Endothelial cell of umbilical vein (primary cell): ENCODE data around the gene ITIH6. TPM values are rescaled to one million over a fixed set of nuclear protein-coding genes. Genes with fewer than 3 reads are reported as not detected.

Experiments used
- BruUV-seq: library from RNA; stranded (reverse); fragments of 400-500 nt; replicated peaks from 2 replicates; lab custom pipeline; 2021; lab: Mats Ljungman, UMichigan
- CTCF ChIA-PET: fragments of 300-600, 350-600 bp; sonication (Branson Sonifier 250); formaldehyde crosslinking; loops from one replicate; lab custom pipeline; 2021; ENCODE audit warnings: antibody characterized with exemption, inconsistent platforms; lab: Charles Lee
- POLR2A ChIA-PET: fragments of 300-600, 350-600 bp; sonication (Branson Sonifier 250); formaldehyde crosslinking; loops from one replicate; lab custom pipeline; 2021; ENCODE audit warnings: antibody characterized with exemption, inconsistent platforms; lab: Charles Lee
- DNase-seq: peaks from one replicate; pipeline ENCODE4 v3.0.0-alpha.2; 2011; ENCODE audit warnings: low read depth, low spot score
- FAIRE-seq: peaks from 2 replicates; lab custom pipeline; 2011; peaks lifted over from hg19 to GRCh38; lab: Jason Lieb, UNC
- H2AFZ ChIP-seq: 2 replicates; pipeline ENCODE4 v1.6.0; 2012; ENCODE audit warnings: low read depth, low read length, control low read depth, inconsistent platforms
- H3K27ac ChIP-seq: 2 replicates; pipeline ENCODE4 v1.5.1; 2011; ENCODE audit warnings: low read depth, mild to moderate bottlenecking, control low read depth, low read length, moderate library complexity; ENCODE audit not compliant: insufficient read depth
- H3K27me3 ChIP-seq, 2 experiments: 2 replicates each; pipeline versions ENCODE4 v1.6.0 to v1.6.1; 2011; ENCODE audit warnings: low read length in 2 of 2, mixed read lengths in 1 of 2; ENCODE audit not compliant: control insufficient read depth in 2 of 2, insufficient read depth in 2 of 2
- H3K36me3 ChIP-seq, 2 experiments: 2 replicates in 1 of 2; 3 replicates in 1 of 2; pipeline ENCODE4 v1.5.1; 2011; ENCODE audit warnings: low read length in 2 of 2, mild to moderate bottlenecking in 1 of 2, moderate library complexity in 1 of 2; ENCODE audit not compliant: control insufficient read depth in 2 of 2, insufficient read depth in 2 of 2; ENCODE audit errors: extremely low read depth in 1 of 2
- H3K4me1 ChIP-seq: 3 replicates; pipeline ENCODE4 v1.5.1; 2011; ENCODE audit warnings: mild to moderate bottlenecking, low read length; ENCODE audit not compliant: control insufficient read depth, insufficient read depth; ENCODE audit errors: extremely low read depth
- H3K4me2 ChIP-seq: 2 replicates; pipeline ENCODE4 v1.6.1; 2011; ENCODE audit warnings: low read length, control low read depth, mixed read lengths; ENCODE audit not compliant: insufficient read depth
- H3K4me3 ChIP-seq, 3 experiments: fragments of 200-600 bp in 1 of 3; sonication (generic), shearing (Covaris generic) in 1 of 3; replicated peaks in 1 of 3; 2 replicates each; pipeline ENCODE4 v1.5.1; 2011 to 2016; ENCODE audit warnings: control low read depth in 3 of 3, low read length in 3 of 3, mild to moderate bottlenecking in 2 of 3, inconsistent platforms in 1 of 3, low read depth in 1 of 3, moderate library complexity in 1 of 3; ENCODE audit not compliant: insufficient read depth in 1 of 3
- H3K79me2 ChIP-seq: 2 replicates; pipeline ENCODE4 v1.6.0; 2012; ENCODE audit warnings: low read length, inconsistent platforms; ENCODE audit not compliant: control insufficient read depth, insufficient read depth
- H3K9ac ChIP-seq: replicated peaks from 2 replicates; pipeline ENCODE3; 2011; ENCODE audit warnings: low read length, control low read depth; ENCODE audit not compliant: insufficient read depth; ENCODE audit errors: extremely low read depth
- H3K9me1 ChIP-seq: replicated peaks from 3 replicates; pipeline ENCODE4 v1.6.0; 2011; ENCODE audit warnings: mild to moderate bottlenecking, low read length; ENCODE audit not compliant: control insufficient read depth, insufficient read depth; ENCODE audit errors: extremely low read depth
- H3K9me3 ChIP-seq: replicated peaks from 2 replicates; pipeline ENCODE4 v1.5.1; 2012; ENCODE audit warnings: low read length, inconsistent platforms; ENCODE audit not compliant: control insufficient read depth, insufficient read depth
- H4K20me1 ChIP-seq: replicated peaks from 2 replicates; pipeline ENCODE3; 2011; ENCODE audit warnings: mild to moderate bottlenecking, low read length; ENCODE audit not compliant: control insufficient read depth, insufficient read depth; ENCODE audit errors: extremely low read depth
- EZH2 ChIP-seq: IDR thresholded peaks from 2 replicates; pipeline ENCODE4 v1.6.1; 2012; ENCODE audit warnings: borderline replicate concordance, low read depth, mild to moderate bottlenecking, moderate library complexity, low read length, inconsistent platforms; ENCODE audit not compliant: severe bottlenecking
- GATA2 ChIP-seq: IDR thresholded peaks from 2 replicates; pipeline ENCODE4 v1.7.0; 2011; ENCODE audit warnings: low read depth, mild to moderate bottlenecking, moderate library complexity, mixed read lengths, low read length; ENCODE audit not compliant: insufficient read length, insufficient read depth
- JUN ChIP-seq: IDR thresholded peaks from 2 replicates; pipeline ENCODE4 v1.6.1; 2011; ENCODE audit warnings: borderline replicate concordance, low read depth; ENCODE audit not compliant: insufficient read length, insufficient read depth
- MYC ChIP-seq: IDR thresholded peaks from one replicate; pipeline ENCODE4 v1.6.1; 2011; ENCODE audit warnings: mild to moderate bottlenecking, low read depth, low read length
- POLR2A ChIP-seq: IDR thresholded peaks from 2 replicates; pipeline ENCODE4 v1.6.1; 2012; ENCODE audit warnings: low read depth, mild to moderate bottlenecking, control low read depth, low read length
- POLR2AphosphoS5 ChIP-seq: IDR thresholded peaks from 2 replicates; pipeline ENCODE4 v1.6.1; 2012; ENCODE audit warnings: low read depth, mild to moderate bottlenecking, control low read depth, low read length, moderate library complexity; ENCODE audit not compliant: insufficient read depth
- dilution Hi-C: fragments of 300-500 bp; cut with MboI; formaldehyde crosslinking; loops from one replicate; pipeline ENCODE4 v1.15.0; 2019; ENCODE audit warnings: low sequenced_read_pairs; ENCODE audit not compliant: extremely low pct_ligation_motif_present
- intact Hi-C: fragments of 100-400 bp; cut with micrococcal nuclease; formaldehyde crosslinking; loops from one replicate; pipeline ENCODE4 v1.10.0; 2022
- polyA plus RNA-seq, 4 experiments: library from polyadenylated mRNA; depleted of rRNA in 3 of 4; stranded (reverse) in 3 of 4; unstranded in 1 of 4; fragments of >200 nt; gene quantifications; 2 replicates each; pipeline versions ENCODE4 v1.2.1 to v1.2.3, GENCODE V29; 2011 to 2012; ENCODE audit warnings: missing spikeins in 1 of 4
- total RNA-seq: library from RNA; stranded (reverse); gene quantifications from 2 replicates; pipeline ENCODE4 v1.2.3, GENCODE V29; 2021
- TF ChIP-seq, protein P1 (sequence below): IDR thresholded peaks from 2 replicates; pipeline ENCODE4 v1.6.1; 2011; ENCODE audit not compliant: insufficient read depth, insufficient read length
- TF ChIP-seq, protein P2 (sequence below), 2 donors: IDR thresholded peaks; 1 replicate in 1 of 2; 2 replicates in 1 of 2; pipeline ENCODE4 v1.5.1; 2011; ENCODE audit warnings: low read length in 2 of 2, mild to moderate bottlenecking in 2 of 2, moderate library complexity in 2 of 2, control low read depth in 1 of 2, inconsistent platforms in 1 of 2, low read depth in 1 of 2; ENCODE audit not compliant: insufficient read depth in 1 of 2; ENCODE audit errors: extremely low read depth in 1 of 2

Gene ITIH6
- total and polyA plus RNA-seq, 2 donors (not counting 3 experiments of a cell fraction or from before 2014, with no cell fraction given): not detected

- dilution Hi-C loops (no loop called here), intact Hi-C loops (loop anchor here (1.0 to 10.0 kb wide), 11 partner anchors 113 to 1753 kb away; partner anchors contain the start of genes APEX2, FAM120C, HUWE1 and PHF8)
- TF ChIP-seq GATA2 (no peak), POLR2AphosphoS5 (peak; percentile 44), POLR2A (peak; percentile 66)
- TF ChIP-seq, protein P1, sequence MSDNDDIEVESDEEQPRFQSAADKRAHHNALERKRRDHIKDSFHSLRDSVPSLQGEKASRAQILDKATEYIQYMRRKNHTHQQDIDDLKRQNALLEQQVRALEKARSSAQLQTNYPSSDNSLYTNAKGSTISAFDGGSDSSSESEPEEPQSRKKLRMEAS: no peak
- H3K27me3 ChIP-seq: peaks cover 3 to 10% of the 10 kb centered on the region in 2 experiments
- H3K36me3 ChIP-seq: peaks cover 0 to 37% of the 10 kb centered on the region in 2 experiments
- H2AFZ ChIP-seq: peak overlapping the region; percentile 79
- peak overlapping the region; percentile 64 for H3K9ac ChIP-seq
- ChIA-PET POLR2A (interaction anchor here (1.0 kb wide), 1 partner anchor 169 kb away, joined by 3 read pairs; no protein-coding TSS in a partner anchor), CTCF (interaction anchor here (0.8 kb wide), 1 partner anchor 170 kb away, joined by 3 read pairs; no protein-coding TSS in a partner anchor)
- no peaks in the 10 kb centered on the region for H3K9me3 ChIP-seq
- peaks cover 18% of the 10 kb centered on the region for H3K79me2 ChIP-seq
- DNase-seq: peak; percentile 98
- H3K4me3 ChIP-seq: peak overlapping the region; percentile 43 to 83 (median 81)
- peak; percentile 99 for FAIRE-seq
- no peaks in the 10 kb centered on the region for H4K20me1 ChIP-seq
- peak overlapping the region; percentile 23 for H3K27ac ChIP-seq
- H3K4me2 ChIP-seq: peak overlapping the region; percentile 67
- no peaks in the 10 kb centered on the region for H3K9me1 ChIP-seq
- TSS peak; percentile 50 for BruUV-seq
- H3K4me1 ChIP-seq: peaks cover 5% of the 10 kb centered on the region
These were observed 10.8 kb upstream of the ITIH6 start for GRCh38 chrX:54808605-54809483.

GRCh38 chrX:54808109-54808604 is 10.1 kb upstream of the ITIH6 start:
- ChIA-PET POLR2A (interaction anchor here (1.0 kb wide), 1 partner anchor 168 kb away, joined by 3 read pairs; no protein-coding TSS in a partner anchor), CTCF (no interaction called here)
- BruUV-seq: no TSS peak
- no peaks in the 10 kb centered on the region for H3K9me1 ChIP-seq
- H2AFZ ChIP-seq: peak overlapping the region; percentile 79
- no peak for FAIRE-seq
- peaks cover 3 to 10% of the 10 kb centered on the region in 2 experiments for H3K27me3 ChIP-seq
- H3K36me3 ChIP-seq: peaks cover 0 to 31% of the 10 kb centered on the region in 2 experiments
- dilution Hi-C loops (no loop called here), intact Hi-C loops (loop anchor here (1.0 to 10.0 kb wide), 11 partner anchors 114 to 1754 kb away; partner anchors contain the start of genes APEX2, FAM120C, HUWE1 and PHF8)
- peak overlapping the region; percentile 64 for H3K9ac ChIP-seq
- TF ChIP-seq EZH2 (no peak), GATA2 (no peak), MYC (no peak), JUN (no peak)
- TF ChIP-seq, protein P2, sequence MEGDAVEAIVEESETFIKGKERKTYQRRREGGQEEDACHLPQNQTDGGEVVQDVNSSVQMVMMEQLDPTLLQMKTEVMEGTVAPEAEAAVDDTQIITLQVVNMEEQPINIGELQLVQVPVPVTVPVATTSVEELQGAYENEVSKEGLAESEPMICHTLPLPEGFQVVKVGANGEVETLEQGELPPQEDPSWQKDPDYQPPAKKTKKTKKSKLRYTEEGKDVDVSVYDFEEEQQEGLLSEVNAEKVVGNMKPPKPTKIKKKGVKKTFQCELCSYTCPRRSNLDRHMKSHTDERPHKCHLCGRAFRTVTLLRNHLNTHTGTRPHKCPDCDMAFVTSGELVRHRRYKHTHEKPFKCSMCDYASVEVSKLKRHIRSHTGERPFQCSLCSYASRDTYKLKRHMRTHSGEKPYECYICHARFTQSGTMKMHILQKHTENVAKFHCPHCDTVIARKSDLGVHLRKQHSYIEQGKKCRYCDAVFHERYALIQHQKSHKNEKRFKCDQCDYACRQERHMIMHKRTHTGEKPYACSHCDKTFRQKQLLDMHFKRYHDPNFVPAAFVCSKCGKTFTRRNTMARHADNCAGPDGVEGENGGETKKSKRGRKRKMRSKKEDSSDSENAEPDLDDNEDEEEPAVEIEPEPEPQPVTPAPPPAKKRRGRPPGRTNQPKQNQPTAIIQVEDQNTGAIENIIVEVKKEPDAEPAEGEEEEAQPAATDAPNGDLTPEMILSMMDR (IDR thresholded peaks at IDR 0.05; ENCODE audit: extremely low read depth in 1 of 2, insufficient read depth in 1 of 2, low read depth in 1 of 2, low read length in 2 of 2): no peak
- H3K9me3 ChIP-seq: no peaks in the 10 kb centered on the region
- peaks cover 5% of the 10 kb centered on the region for H3K4me1 ChIP-seq
- H3K4me2 ChIP-seq: peak overlapping the region; percentile 67
- DNase-seq: peak; percentile 58
- no peaks in the 10 kb centered on the region for H4K20me1 ChIP-seq
- H3K27ac ChIP-seq: peak overlapping the region; percentile 23
- H3K79me2 ChIP-seq: peaks cover 18% of the 10 kb centered on the region
- H3K4me3 ChIP-seq: peak overlapping the region; percentile 43 to 83 (median 81)
